MCF 10A (cell line): ENCODE measurements around the gene NRL. TPM values are rescaled to one million over a fixed set of nuclear protein-coding genes. Genes with fewer than 3 reads are reported as not detected.

ENCODE experiments used
- microRNA-seq: library from miRNA; unstranded; fragments of <30 nt; microRNA quantifications from one replicate; pipeline ENCODE4 v1.2.0, GENCODE V29; 2022
- total RNA-seq: library from RNA; stranded (reverse); gene quantifications from 2 replicates; pipeline ENCODE4 v1.2.3, GENCODE V29; 2022

The NRL gene
- total RNA-seq, 1 experiment from 2014 or later = 2.1 TPM

Small RNA genes lying within 50 kb of the gene (microRNA-seq; reads per million reads assigned to microRNA genes)
- not detected for gene MIR7703

Other genes with a start within 250 kb of the NRL start
- 28.4 and 32.5 TPM in 2 replicates for gene DHRS4, start 161.2 kb downstream of the NRL start, total RNA-seq
- 18.1 and 20.8 TPM in 2 replicates for gene DHRS4L2, start 126.0 kb downstream of the NRL start, total RNA-seq
- 0.20 TPM in 1 of 2 replicates, not detected in the other for gene CARMIL3, start 62.9 kb downstream of the NRL start, total RNA-seq
- not detected in 2 replicates for gene CPNE6, start 43.4 kb downstream of the NRL start, total RNA-seq
- gene PCK2, start 20.6 kb downstream of the NRL start, total RNA-seq = 64.7 and 112 TPM in 2 replicates
- 38.6 and 48.8 TPM in 2 replicates for gene DCAF11, start 172 bp downstream of the NRL start, total RNA-seq
- gene FITM1, start 15.7 kb upstream of the NRL start, total RNA-seq = 0.47 TPM in 1 of 2 replicates, not detected in the other
- gene PSME1, start 21.2 kb upstream of the NRL start, total RNA-seq = 126 and 135 TPM in 2 replicates
- 49.2 and 49.9 TPM in 2 replicates for gene EMC9, start 26.6 kb upstream of the NRL start, total RNA-seq
- 134 and 135 TPM in 2 replicates for gene PSME2, start 31.7 kb upstream of the NRL start, total RNA-seq
- gene RNF31, start 32.5 kb upstream of the NRL start, total RNA-seq = 62.2 and 67.4 TPM in 2 replicates
- 13.6 and 23.8 TPM in 2 replicates for gene IRF9, start 46.3 kb upstream of the NRL start, total RNA-seq
- 6.1 and 12.1 TPM in 2 replicates for gene REC8, start 57.1 kb upstream of the NRL start, total RNA-seq
- gene IPO4, start 73.9 kb upstream of the NRL start, total RNA-seq = 57.2 and 100 TPM in 2 replicates
- gene TM9SF1, start 80.5 kb upstream of the NRL start, total RNA-seq = 67.8 and 103 TPM in 2 replicates
- 0.68 and 1.2 TPM in 2 replicates for gene TSSK4, start 90.7 kb upstream of the NRL start, total RNA-seq
- gene CHMP4A, start 98.5 kb upstream of the NRL start, total RNA-seq = 88.6 and 99.0 TPM in 2 replicates
- gene MDP1, start 101.1 kb upstream of the NRL start, total RNA-seq = 11.0 and 20.2 TPM in 2 replicates
- 233 and 243 TPM in 2 replicates for gene NEDD8, start 117.4 kb upstream of the NRL start, total RNA-seq
- gene GMPR2, start 118.0 kb upstream of the NRL start, total RNA-seq = 77.3 and 79.9 TPM in 2 replicates
- 47.3 and 47.6 TPM in 2 replicates for gene TINF2, start 127.7 kb upstream of the NRL start, total RNA-seq
- gene TGM1, start 148.2 kb upstream of the NRL start, total RNA-seq = 16.9 and 26.2 TPM in 2 replicates
- 51.7 and 75.0 TPM in 2 replicates for gene RABGGTA, start 156.6 kb upstream of the NRL start, total RNA-seq
- 29.2 and 29.7 TPM in 2 replicates for gene DHRS1, start 184.8 kb upstream of the NRL start, total RNA-seq
- 29.8 and 31.9 TPM in 2 replicates for gene NOP9, start 184.9 kb upstream of the NRL start, total RNA-seq
- gene CIDEB, start 193.0 kb upstream of the NRL start, total RNA-seq = 0.52 and 1.3 TPM in 2 replicates
- gene LTB4R2, start 195.2 kb upstream of the NRL start, total RNA-seq = 21.7 and 23.8 TPM in 2 replicates
- gene LTB4R, start 196.6 kb upstream of the NRL start, total RNA-seq = 15.8 and 19.9 TPM in 2 replicates
- not detected in 2 replicates for gene ADCY4, start 220.1 kb upstream of the NRL start, total RNA-seq
- gene RIPK3, start 225.0 kb upstream of the NRL start, total RNA-seq = not detected in 2 replicates